GM20000 (cell line): ENCODE results near the gene IGF2BP3.

Source experiments
- DNase-seq: peaks from one replicate; pipeline ENCODE4 v3.0.0; 2012; ENCODE audit warnings: low spot score
- TF ChIP-seq, protein P1 (sequence below): IDR thresholded peaks from 2 replicates; pipeline ENCODE4 v1.5.1; 2012; ENCODE audit warnings: mild to moderate bottlenecking, control low read depth; ENCODE audit errors: extremely low read depth, missing control alignments

IGF2BP3 gene

GRCh38 chr7:23474829-23475575, 4.7 kb upstream of the IGF2BP3 start:
- TF ChIP-seq, protein P1, sequence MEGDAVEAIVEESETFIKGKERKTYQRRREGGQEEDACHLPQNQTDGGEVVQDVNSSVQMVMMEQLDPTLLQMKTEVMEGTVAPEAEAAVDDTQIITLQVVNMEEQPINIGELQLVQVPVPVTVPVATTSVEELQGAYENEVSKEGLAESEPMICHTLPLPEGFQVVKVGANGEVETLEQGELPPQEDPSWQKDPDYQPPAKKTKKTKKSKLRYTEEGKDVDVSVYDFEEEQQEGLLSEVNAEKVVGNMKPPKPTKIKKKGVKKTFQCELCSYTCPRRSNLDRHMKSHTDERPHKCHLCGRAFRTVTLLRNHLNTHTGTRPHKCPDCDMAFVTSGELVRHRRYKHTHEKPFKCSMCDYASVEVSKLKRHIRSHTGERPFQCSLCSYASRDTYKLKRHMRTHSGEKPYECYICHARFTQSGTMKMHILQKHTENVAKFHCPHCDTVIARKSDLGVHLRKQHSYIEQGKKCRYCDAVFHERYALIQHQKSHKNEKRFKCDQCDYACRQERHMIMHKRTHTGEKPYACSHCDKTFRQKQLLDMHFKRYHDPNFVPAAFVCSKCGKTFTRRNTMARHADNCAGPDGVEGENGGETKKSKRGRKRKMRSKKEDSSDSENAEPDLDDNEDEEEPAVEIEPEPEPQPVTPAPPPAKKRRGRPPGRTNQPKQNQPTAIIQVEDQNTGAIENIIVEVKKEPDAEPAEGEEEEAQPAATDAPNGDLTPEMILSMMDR, result no peak
- DNase-seq, result no peak

DNA sequence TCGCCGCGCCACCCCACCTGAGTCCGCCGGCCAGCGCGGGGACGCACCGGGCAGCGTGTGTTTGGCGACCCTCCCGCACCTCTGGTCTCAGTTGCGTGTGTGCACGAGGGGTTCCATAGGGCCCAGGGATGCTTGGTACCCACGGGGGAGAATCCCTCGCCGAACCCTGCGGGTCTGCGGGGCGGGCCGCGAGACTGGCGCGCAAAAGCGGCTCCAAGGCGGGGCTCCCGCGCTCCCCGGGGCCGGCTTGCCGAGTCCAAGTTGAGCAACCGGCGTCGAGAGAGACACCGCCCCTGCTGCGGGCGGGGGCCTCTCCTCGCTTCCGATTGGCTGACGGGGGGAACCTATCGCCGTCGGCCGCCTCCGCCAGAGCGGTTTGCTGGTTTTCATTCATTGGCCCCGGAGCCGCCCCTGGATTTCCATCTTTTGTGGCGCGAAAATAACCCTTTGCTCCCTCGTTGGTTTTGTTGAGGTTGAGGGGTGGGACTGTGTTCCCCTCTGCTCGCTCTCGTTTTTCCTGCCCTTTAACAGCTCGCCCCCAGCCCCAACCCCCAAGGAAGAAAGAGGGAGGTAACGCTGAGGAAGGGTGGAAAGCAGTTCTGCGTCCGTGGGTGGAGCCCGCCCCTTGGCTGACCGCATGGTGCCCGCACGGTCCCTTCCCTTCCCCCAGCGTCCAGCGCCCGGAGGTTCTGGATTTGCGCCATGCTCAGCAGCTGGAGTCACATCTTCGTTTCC, 4.0 kb upstream of the IGF2BP3 start:
- DNase-seq, result peak; percentile 95
- TF ChIP-seq, protein P1, result no peak

- DNase-seq, result no peak
- TF ChIP-seq, protein P1, result no peak
Measured at GRCh38 chr7:23473844-23474093, 3.5 kb upstream of the IGF2BP3 start.

- TF ChIP-seq, protein P1, result no peak
- DNase-seq, result no peak
Measured at GRCh38 chr7:23472956-23473843, 2.9 kb upstream of the IGF2BP3 start.

DNA sequence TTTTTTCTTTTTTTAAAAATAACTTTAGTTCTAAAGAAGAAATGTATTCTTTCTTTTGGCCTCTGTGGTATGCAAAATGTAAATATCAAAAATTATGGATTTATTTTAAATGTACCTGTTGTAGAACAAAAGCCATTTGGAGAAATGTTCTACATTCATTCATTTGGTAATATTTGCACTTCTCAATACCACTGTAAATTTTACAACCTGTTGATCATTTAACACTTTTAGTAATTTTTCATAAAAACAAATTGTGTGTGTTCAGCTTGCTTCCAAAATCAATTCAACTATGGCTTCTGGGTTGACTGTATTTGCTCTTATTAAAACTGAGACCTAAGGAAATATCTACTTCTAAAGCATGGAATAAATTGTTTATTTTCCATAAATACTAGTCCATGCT, 2.3 kb upstream of the IGF2BP3 start:
- DNase-seq, result no peak
- TF ChIP-seq, protein P1, result no peak

DNA sequence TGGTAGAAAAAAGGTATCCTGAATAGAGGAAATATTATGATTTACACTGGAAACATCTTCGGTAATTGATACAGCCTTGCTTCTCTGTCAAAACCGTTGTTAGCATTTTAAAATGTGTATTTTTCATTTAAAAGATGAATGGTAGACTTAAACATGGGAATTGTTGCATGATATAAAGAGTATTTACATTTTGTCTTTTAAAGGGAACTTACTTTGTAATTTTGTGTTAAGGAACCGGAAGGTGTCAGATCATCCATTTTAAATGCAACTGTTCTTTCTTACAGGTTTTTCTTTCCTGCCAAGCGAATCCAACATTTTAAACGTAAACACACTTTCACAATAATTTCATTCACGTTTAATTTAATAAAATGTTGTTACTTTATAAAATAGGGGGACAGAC, 1.8 kb upstream of the IGF2BP3 start:
- no peak for DNase-seq
- TF ChIP-seq, protein P1, result no peak

DNA sequence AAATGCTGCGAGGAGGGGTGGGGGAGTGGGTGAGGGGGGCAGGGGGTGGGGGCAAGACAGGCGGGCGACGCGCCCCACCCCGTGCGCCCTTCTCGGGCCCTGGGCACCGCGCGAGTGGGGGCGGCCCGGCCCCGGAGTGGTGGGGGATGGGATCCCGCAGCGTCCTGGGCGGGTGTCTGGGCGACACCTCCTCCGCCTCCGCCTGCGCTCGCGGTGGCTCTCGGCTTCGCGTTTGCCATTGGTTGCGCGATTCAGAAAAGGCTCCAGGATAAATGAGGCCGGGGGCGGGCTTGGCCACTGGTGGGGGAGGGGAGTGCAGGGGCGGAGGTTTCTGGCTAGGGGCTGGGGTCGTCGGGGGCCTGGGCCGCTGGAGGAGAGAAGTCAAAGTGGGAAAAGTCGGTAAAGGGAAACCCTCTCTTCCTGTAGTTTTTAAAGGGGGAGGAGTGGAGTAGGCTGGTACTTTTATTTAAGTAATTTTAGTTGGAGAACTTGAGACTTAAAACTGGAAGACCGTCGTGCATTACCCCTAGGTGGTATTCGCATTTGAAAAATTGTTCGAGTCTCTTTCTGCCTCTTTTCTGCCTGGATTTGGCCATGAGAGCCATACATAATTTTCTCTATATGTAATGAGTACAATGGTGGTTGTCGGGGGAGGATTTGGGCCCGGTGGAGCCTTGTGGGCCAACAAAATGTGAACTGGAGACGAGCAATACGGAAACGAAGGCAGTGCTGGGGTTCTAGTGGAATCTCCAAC, 992 bp upstream of the IGF2BP3 start:
- TF ChIP-seq, protein P1, result no peak
- DNase-seq, result peak; percentile 88
